BJ (cell line): ENCODE data around the gene SF3A2. TPM values are rescaled to one million over a fixed set of nuclear protein-coding genes. Genes with fewer than 3 reads are reported as not detected.

ENCODE experiments used
- CTCF ChIA-PET: fragments of 350-600 bp; formaldehyde crosslinking; extraction: SDS; loops from one replicate; lab custom pipeline; 2021; ENCODE audit warnings: antibody characterized with exemption, inconsistent platforms; lab: Yijun Ruan, JAX
- POLR2A ChIA-PET: fragments of 300-600 bp; sonication (Branson Sonifier 250); formaldehyde crosslinking; extraction: SDS; loops from one replicate; lab custom pipeline; 2021; ENCODE audit warnings: antibody characterized with exemption; lab: Charles Lee
- DNase-seq: peaks from one replicate; pipeline ENCODE4 v3.0.0-alpha.2; 2011; ENCODE audit warnings: low read depth
- H3K27me3 ChIP-seq: 2 replicates; pipeline ENCODE4 v1.6.0; 2011; ENCODE audit warnings: low read length; ENCODE audit not compliant: control insufficient read depth, insufficient read depth
- H3K36me3 ChIP-seq: 2 replicates; pipeline ENCODE4 v1.5.1; 2011; ENCODE audit warnings: low read length; ENCODE audit not compliant: control insufficient read depth, insufficient read depth
- H3K4me3 ChIP-seq: 2 replicates; pipeline ENCODE4 v1.5.1; 2011; ENCODE audit warnings: low read depth, mild to moderate bottlenecking, control low read depth, low read length
- CTCF ChIP-seq: IDR thresholded peaks from 2 replicates; pipeline ENCODE4 v1.5.1; 2011; ENCODE audit warnings: low read depth, mild to moderate bottlenecking, control low read depth, inconsistent platforms, low read length, moderate library complexity; ENCODE audit not compliant: insufficient read depth
- polyA plus RNA-seq: library from polyadenylated mRNA; depleted of rRNA; stranded (reverse); fragments of >200 nt; gene quantifications from 2 replicates; pipeline ENCODE4 v1.2.3, GENCODE V29; 2011

The SF3A2 gene
- polyA plus RNA-seq, 1 experiment: 12.2 TPM

- CTCF ChIA-PET: interaction anchor here (1.2 to 1.5 kb wide), 2 partner anchors 10 to 12 kb away, joined by 3 to 4 read pairs; partner anchors contain the start of gene PLEKHJ1
- TF ChIP-seq CTCF: no peak
- Histone ChIP-seq H3K4me3 (no peak overlapping the region), H3K36me3 (peaks cover 48% of the 10 kb centered on the region), H3K27me3 (no peaks in the 10 kb centered on the region)
- DNase-seq: no peak
- POLR2A ChIA-PET: no interaction called here
These were observed 11.1 kb upstream of the SF3A2 start for GRCh38 chr19:2225415-2226050.

GRCh38 chr19:2226051-2226839 lies 10.4 kb upstream of the SF3A2 start:
- CTCF ChIA-PET: interaction anchor here (1.2 to 1.5 kb wide), 2 partner anchors 10 to 13 kb away, joined by 3 to 4 read pairs; partner anchors contain the start of gene PLEKHJ1

GRCh38 chr19:2226840-2227360 lies 9.7 kb upstream of the SF3A2 start:
- peaks cover 43% of the 10 kb centered on the region for H3K36me3 ChIP-seq
- DNase-seq: no peak
- no peaks in the 10 kb centered on the region for H3K27me3 ChIP-seq
- no peak for TF ChIP-seq CTCF
- ChIA-PET CTCF (interaction anchor here (1.5 kb wide), 1 partner anchor 9 kb away, joined by 3 read pairs; the partner anchor contains the start of gene PLEKHJ1), POLR2A (no interaction called here)
- no peak overlapping the region for H3K4me3 ChIP-seq

More at GRCh38 chr19:2226051-2226839, 10.4 kb upstream of the SF3A2 start:
- TF ChIP-seq CTCF: no peak
- peaks cover 47% of the 10 kb centered on the region for H3K36me3 ChIP-seq
- no peaks in the 10 kb centered on the region for H3K27me3 ChIP-seq
- H3K4me3 ChIP-seq: no peak overlapping the region
- POLR2A ChIA-PET: no interaction called here
- no peak for DNase-seq

- H3K36me3 ChIP-seq: peaks cover 40% of the 10 kb centered on the region
- no peak overlapping the region for H3K4me3 ChIP-seq
- TF ChIP-seq CTCF: no peak
- DNase-seq: no peak
- ChIA-PET CTCF (interaction anchor here (1.3 kb wide), 1 partner anchor 19 kb away, joined by 3 read pairs; no protein-coding TSS in a partner anchor), POLR2A (no interaction called here)
- H3K27me3 ChIP-seq: no peaks in the 10 kb centered on the region
These were observed 9.0 kb upstream of the SF3A2 start for GRCh38 chr19:2227415-2228156.
